Measurements from ENCODE around the gene COA8.

Gene COA8

DNA sequence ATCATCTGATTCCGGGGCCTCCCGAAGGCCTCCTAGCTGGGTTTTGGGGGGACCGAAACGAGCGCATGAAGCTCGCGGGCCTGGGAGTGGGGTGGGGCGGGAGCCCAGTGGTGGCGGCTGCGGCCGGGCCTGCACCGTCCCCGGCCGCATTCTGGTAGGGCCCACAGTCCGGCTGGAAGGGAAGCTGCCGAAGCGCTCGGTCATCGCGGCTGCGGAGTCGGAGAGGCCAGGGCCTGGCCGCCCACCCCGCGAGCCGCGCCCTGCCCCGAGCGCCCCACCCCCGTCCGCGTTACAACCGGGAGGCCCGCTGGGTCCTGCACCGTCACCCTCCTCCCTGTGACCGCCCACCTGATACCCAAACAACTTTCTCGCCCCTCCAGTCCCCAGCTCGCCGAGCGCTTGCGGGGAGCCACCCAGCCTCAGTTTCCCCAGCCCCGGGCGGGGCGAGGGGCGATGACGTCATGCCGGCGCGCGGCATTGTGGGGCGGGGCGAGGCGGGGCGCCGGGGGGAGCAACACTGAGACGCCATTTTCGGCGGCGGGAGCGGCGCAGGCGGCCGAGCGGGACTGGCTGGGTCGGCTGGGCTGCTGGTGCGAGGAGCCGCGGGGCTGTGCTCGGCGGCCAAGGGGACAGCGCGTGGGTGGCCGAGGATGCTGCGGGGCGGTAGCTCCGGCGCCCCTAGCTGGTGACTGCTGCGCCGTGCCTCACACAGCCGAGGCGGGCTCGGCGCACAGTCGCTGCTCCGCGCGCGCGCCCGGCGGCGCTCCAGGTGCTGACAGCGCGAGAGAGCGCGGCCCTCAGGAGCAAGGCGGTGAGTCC is 66.1 kb downstream of the COA8 start, which contains the start of gene KLC1:
TSS of gene KLC1 (plus strand) at position 528 of the 819 bp plus-strand sequence. CDS start 25,354 bp downstream, outside the sequence.
- TF ChIP-seq, protein P1, sequence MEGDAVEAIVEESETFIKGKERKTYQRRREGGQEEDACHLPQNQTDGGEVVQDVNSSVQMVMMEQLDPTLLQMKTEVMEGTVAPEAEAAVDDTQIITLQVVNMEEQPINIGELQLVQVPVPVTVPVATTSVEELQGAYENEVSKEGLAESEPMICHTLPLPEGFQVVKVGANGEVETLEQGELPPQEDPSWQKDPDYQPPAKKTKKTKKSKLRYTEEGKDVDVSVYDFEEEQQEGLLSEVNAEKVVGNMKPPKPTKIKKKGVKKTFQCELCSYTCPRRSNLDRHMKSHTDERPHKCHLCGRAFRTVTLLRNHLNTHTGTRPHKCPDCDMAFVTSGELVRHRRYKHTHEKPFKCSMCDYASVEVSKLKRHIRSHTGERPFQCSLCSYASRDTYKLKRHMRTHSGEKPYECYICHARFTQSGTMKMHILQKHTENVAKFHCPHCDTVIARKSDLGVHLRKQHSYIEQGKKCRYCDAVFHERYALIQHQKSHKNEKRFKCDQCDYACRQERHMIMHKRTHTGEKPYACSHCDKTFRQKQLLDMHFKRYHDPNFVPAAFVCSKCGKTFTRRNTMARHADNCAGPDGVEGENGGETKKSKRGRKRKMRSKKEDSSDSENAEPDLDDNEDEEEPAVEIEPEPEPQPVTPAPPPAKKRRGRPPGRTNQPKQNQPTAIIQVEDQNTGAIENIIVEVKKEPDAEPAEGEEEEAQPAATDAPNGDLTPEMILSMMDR (IDR thresholded peaks at IDR 0.05; ENCODE audit: insufficient read depth, low read depth, low read length, missing control alignments) = no peak
- DNase-seq (ENCODE audit: low read depth) = peak; percentile 77
- H3K4me3 ChIP-seq (ENCODE audit: low read depth, low read length) = peak within 1 kb of the TSS; percentile 89

DNA sequence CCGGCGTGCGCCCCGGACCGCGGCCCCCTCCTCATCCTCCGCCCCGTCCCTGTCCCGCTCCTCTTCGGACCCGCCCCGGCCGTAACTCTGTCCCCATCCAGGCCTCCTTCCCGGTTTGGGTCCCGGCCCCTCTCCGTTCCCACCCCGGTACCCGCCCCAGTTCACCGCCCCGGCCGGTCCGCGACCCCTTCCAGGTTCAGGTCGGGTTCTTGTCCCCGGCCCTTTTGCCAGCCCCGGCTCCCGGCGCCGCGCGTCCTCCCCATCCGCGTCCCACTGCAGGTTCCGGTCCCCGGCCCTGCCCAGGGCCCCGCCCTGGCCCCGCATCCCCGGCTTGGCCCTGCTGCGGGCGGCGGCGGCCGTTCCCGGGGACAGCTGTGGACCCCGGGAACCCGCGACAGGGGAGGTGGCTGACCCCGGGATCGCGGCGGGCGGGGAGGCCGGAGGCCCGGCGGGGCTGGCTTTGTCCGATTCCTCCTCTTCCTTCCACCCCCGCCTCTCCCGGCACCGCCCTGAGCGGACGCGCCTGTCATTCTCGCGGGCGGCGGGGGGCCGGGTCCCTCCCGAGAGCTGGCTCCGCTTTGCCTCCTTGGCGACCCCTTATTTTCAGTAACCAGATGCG is 66.9 kb downstream of the COA8 start:
- TF ChIP-seq, protein P1 (IDR thresholded peaks at IDR 0.05; ENCODE audit: insufficient read depth, low read depth, low read length, missing control alignments) = no peak
- peak; percentile 52 for DNase-seq (ENCODE audit: low read depth)
- H3K4me3 ChIP-seq (ENCODE audit: low read depth, low read length) = peak overlapping the region; percentile 89

DNA sequence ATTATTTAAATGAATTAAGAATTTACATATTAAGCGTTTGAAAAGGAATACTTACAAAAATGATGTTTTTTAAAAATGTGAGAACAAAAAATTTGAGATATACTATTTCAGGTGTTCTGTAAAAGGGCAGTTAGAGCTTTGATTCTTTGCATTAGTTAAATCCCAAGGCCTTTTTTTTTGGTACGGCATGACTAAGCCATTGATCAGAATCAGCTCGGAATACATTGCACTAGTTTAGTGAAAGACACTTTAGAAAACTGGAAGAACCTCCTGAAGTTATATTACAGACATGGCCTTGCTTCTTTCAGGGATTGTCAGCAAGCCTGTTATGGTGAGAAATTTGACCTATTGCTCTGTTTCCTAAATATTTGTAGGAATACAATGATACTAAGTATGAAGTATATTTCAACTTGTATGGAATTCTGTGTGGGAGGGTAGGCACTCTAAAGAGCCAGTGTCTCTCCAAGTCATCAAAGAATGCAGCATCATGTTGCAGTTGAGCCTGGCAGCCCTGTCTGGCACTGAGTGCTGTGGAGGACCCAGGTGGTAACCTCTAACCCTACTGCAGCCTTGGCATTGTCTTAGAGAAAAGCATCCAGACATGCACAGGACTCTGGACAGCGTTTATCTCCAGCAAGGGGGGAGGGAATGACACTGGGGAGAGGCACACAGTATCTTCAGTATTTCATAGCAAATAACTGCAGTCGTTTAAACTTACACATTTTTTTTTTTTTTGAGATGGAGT is 67.8 kb downstream of the COA8 start:
- no peak for DNase-seq (ENCODE audit: low read depth)
- TF ChIP-seq, protein P1 (IDR thresholded peaks at IDR 0.05; ENCODE audit: insufficient read depth, low read depth, low read length, missing control alignments) = no peak
- peak overlapping the region; percentile 89 for H3K4me3 ChIP-seq (ENCODE audit: low read depth, low read length)

DNA sequence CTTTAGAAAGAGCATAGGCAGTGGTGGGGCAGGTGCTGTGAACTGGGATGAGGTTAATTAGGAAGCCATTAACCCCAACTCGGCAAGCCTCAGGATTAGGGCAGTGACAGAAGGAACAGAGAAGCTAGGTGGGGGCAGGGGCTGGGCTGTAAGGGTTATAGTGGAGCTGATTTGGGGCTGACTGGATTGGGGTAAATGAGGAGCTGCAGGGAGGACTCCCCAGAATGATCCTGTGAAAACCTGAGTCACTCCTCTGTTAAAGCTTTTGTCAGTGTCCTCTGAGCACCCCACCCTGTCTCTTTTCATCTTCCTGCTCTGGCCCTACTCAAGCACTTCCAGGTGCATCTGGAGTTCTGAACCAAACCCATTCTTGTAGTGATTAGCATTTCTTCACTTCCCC is 70.6 kb downstream of the COA8 start:
- H3K4me3 ChIP-seq (ENCODE audit: low read depth, low read length) = no peak overlapping the region
- no peak for DNase-seq (ENCODE audit: low read depth)
- TF ChIP-seq, protein P1 (IDR thresholded peaks at IDR 0.05; ENCODE audit: insufficient read depth, low read depth, low read length, missing control alignments) = no peak

DNA sequence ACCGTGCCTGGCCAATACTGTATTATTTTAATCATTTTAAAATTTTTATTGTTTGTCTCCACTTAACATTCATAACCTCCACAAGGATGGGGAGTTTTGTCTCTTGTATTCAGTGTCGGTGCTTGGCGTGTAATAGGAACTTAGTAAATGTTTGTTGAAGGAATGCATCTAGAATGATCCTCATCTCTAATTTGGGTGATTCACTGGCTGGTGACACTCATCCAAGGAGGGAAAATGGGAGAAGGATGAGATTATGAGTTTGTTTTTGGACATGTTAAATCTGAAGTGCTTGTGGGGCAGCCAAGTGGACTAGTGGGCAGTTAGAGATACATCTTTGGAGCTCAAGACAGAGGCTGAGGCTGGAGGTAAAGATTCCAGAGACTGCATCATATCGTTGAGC is 71.4 kb downstream of the COA8 start:
- TF ChIP-seq, protein P1 (IDR thresholded peaks at IDR 0.05; ENCODE audit: insufficient read depth, low read depth, low read length, missing control alignments) = no peak
- no peak overlapping the region for H3K4me3 ChIP-seq (ENCODE audit: low read depth, low read length)
- DNase-seq (ENCODE audit: low read depth) = no peak

DNA sequence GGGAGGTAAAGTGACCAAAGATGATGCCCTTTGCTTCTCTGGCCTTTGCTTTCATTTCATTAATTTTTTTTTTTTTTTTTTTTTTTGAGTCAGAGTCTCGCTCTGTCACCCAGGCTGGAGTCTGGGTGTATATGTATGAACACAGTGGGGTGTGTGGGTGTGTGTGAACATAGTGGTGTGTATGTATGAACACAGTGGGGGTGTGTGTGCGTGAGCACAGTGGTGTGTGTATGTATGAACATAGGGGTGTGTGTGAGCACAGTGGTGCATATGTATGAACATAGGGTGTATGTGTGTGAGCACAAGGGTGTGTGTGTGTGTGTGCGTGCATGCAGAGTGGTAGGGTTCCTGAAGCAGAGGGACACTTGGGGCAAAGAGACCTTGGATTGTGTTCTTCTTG is 75.8 kb downstream of the COA8 start:
- H3K4me3 ChIP-seq (ENCODE audit: low read depth, low read length) = no peak overlapping the region
- TF ChIP-seq, protein P1 (IDR thresholded peaks at IDR 0.05; ENCODE audit: insufficient read depth, low read depth, low read length, missing control alignments) = no peak
- no peak for DNase-seq (ENCODE audit: low read depth)

Measured in GM12865 (cell line).